HG02678 (cell line): ENCODE data around the gene GJA3.

ENCODE experiments used
- ATAC-seq: cut with Tn5 transposase; IDR thresholded peaks from one replicate; pipeline ENCODE4 v1.9.1; 2021; ENCODE audit warnings: mild to moderate bottlenecking, moderate library complexity; ENCODE audit not compliant: unreplicated experiment

The GJA3 gene

GRCh38 chr13:20099319-20099718, 61.5 kb downstream of the GJA3 start:
- no peak for ATAC-seq

GRCh38 chr13:20093951-20094350, 66.9 kb downstream of the GJA3 start:
- no peak for ATAC-seq

GRCh38 chr13:20090349-20090748, 70.5 kb downstream of the GJA3 start:
- no peak for ATAC-seq
